HEK293 (cell line): ENCODE data around the gene TRAPPC10.
A peak's percentile ranks its signal among the peaks of the same experiment; 100 is the strongest.

Experiments
- CTCF ChIA-PET: fragments of 350-600 bp; formaldehyde crosslinking; extraction: SDS; loops from one replicate; lab custom pipeline; 2021; ENCODE audit warnings: antibody characterized with exemption; lab: Yijun Ruan, JAX
- POLR2A ChIA-PET: fragments of 300-600 bp; formaldehyde crosslinking; extraction: SDS; loops from one replicate; lab custom pipeline; 2020; ENCODE audit warnings: antibody characterized with exemption, inconsistent platforms; lab: Yijun Ruan, JAX
- H3K27ac ChIP-seq: fragments of 200-500 bp; sonication (Bioruptor generic); 2 replicates; pipeline ENCODE4 v1.5.1; 2014; ENCODE audit warnings: low read depth, low read length, control low read depth, inconsistent platforms; ENCODE audit errors: extremely low read depth
- H3K36me3 ChIP-seq, 2 experiments: fragments of 200-500 bp in 1 of 2; sonication (Bioruptor generic) in 1 of 2; 1 replicate in 1 of 2; 2 replicates in 1 of 2; pipeline ENCODE4 v1.5.1; 2014 to 2017; ENCODE audit warnings: inconsistent platforms in 2 of 2, low read length in 2 of 2; ENCODE audit not compliant: control insufficient read depth in 2 of 2, insufficient read depth in 1 of 2
- H3K4me1 ChIP-seq: fragments of 200-500 bp; sonication (Bioruptor generic); 2 replicates; pipeline ENCODE4 v1.5.1; 2014; ENCODE audit warnings: mild to moderate bottlenecking, low read length, inconsistent platforms; ENCODE audit not compliant: control insufficient read depth, insufficient read depth
- H3K4me3 ChIP-seq: 2 replicates; pipeline ENCODE4 v1.5.1; 2011; ENCODE audit warnings: low read depth, mild to moderate bottlenecking, control low read depth, low read length, moderate library complexity
- H3K9me3 ChIP-seq: fragments of 200-500 bp; sonication (Bioruptor generic); 2 replicates; pipeline ENCODE4 v1.5.1; 2014; ENCODE audit warnings: low read depth, low read length, inconsistent platforms; ENCODE audit not compliant: control insufficient read depth, insufficient read depth
- REST ChIP-seq: fragments of 450-650 bp; formaldehyde crosslinking; IDR thresholded peaks from 2 replicates; pipeline ENCODE4 v1.5.1; 2016; ENCODE audit warnings: missing biosample characterization, missing genetic modification characterization
- YY1 ChIP-seq: fragments of 450-650 bp; formaldehyde crosslinking; IDR thresholded peaks from 2 replicates; pipeline ENCODE4 v1.5.1; 2018; ENCODE audit warnings: missing biosample characterization, missing genetic modification characterization
- ZBTB10 ChIP-seq: fragments of 450-650 bp; formaldehyde crosslinking; IDR thresholded peaks from 2 replicates; pipeline ENCODE4 v1.5.1; 2016; ENCODE audit warnings: missing biosample characterization, missing genetic modification characterization
- ZBTB11 ChIP-seq: fragments of 450-650 bp; formaldehyde crosslinking; conservative IDR thresholded peaks from 2 replicates; pipeline ENCODE4 v1.5.1; 2016; ENCODE audit warnings: low read depth, missing biosample characterization, missing genetic modification characterization
- ZIC2 ChIP-seq: fragments of 450-650 bp; formaldehyde crosslinking; IDR thresholded peaks from 2 replicates; pipeline ENCODE4 v1.5.1; 2016; ENCODE audit warnings: missing biosample characterization, missing genetic modification characterization
- ZNF311 ChIP-seq: fragments of 450-650 bp; formaldehyde crosslinking; IDR thresholded peaks from 2 replicates; pipeline ENCODE4 v1.5.1; 2017; ENCODE audit warnings: missing biosample characterization, missing genetic modification characterization, borderline replicate concordance
- ZNF544 ChIP-seq: fragments of 450-650 bp; formaldehyde crosslinking; IDR thresholded peaks from 2 replicates; pipeline ENCODE4 v1.5.0; 2017; ENCODE audit warnings: missing biosample characterization, missing genetic modification characterization
- ZNF560 ChIP-seq: fragments of 450-650 bp; formaldehyde crosslinking; IDR thresholded peaks from 2 replicates; pipeline ENCODE4 v1.5.1; 2017; ENCODE audit warnings: missing biosample characterization, missing genetic modification characterization, borderline replicate concordance
- ZSCAN30 ChIP-seq: fragments of 450-650 bp; IDR thresholded peaks from 2 replicates; pipeline ENCODE4 v1.5.1; 2018; ENCODE audit warnings: missing biosample characterization, mild to moderate bottlenecking, missing genetic modification characterization, moderate library complexity

The TRAPPC10 gene

GRCh38 chr21:43972850-43973633 lies 39.1 kb upstream of the TRAPPC10 start:
- H3K9me3 ChIP-seq: no peaks in the 10 kb centered on the region
- POLR2A ChIA-PET: no interaction called here
- no peak overlapping the region for H3K27ac ChIP-seq
- no peak overlapping the region for H3K4me3 ChIP-seq
- TF ChIP-seq REST (peak; percentile 60), ZIC2 (tag by site-specific recombination) (no peak), ZSCAN30 (tag by site-specific recombination) (no peak), ZNF560 (tag by site-specific recombination) (no peak), YY1 (no peak), ZNF311 (tag by site-specific recombination) (no peak), ZNF544 (no peak)
- H3K4me1 ChIP-seq: no peaks in the 10 kb centered on the region
- CTCF ChIA-PET: interaction anchor here (0.6 to 1.5 kb wide), 6 partner anchors 11 to 297 kb away, joined by 3 to 5 read pairs (median 3); no protein-coding TSS in a partner anchor
- peaks cover 5 to 43% of the 10 kb centered on the region in 2 experiments; a peak in 2 of 3 replicates for H3K36me3 ChIP-seq

- H3K9me3 ChIP-seq: no peaks in the 10 kb centered on the region
- no peak overlapping the region for H3K4me3 ChIP-seq
- POLR2A ChIA-PET: no interaction called here
- H3K27ac ChIP-seq: no peak overlapping the region
- peaks cover 10 to 48% of the 10 kb centered on the region in 2 experiments for H3K36me3 ChIP-seq
- TF ChIP-seq ZBTB11 (tag by site-specific recombination): no peak
- peak; percentile 18; the same call in 1 of the 2 replicates for TF ChIP-seq ZIC2 (tag by site-specific recombination)
- no peak for TF ChIP-seq ZBTB10 (tag by site-specific recombination)
- TF ChIP-seq, all 188 proteins: peak for 1
- CTCF ChIA-PET: interaction anchor here (0.6 to 1.5 kb wide), 2 partner anchors 162 to 227 kb away, joined by 3 to 5 read pairs; no protein-coding TSS in a partner anchor
- no peaks in the 10 kb centered on the region for H3K4me1 ChIP-seq
Observed at GRCh38 chr21:43973634-43973955, 38.5 kb upstream of the TRAPPC10 start.
